NCI-H2107 treated with DMSO at 0.1 percent for 48 hours (cell line): ENCODE data around the gene C3orf70.

Source experiments
- DNase-seq: peaks from one replicate; lab custom pipeline; 2025; ENCODE audit not compliant: unreplicated experiment; lab: John Stamatoyannopoulos, UW

C3orf70 gene, protein sequence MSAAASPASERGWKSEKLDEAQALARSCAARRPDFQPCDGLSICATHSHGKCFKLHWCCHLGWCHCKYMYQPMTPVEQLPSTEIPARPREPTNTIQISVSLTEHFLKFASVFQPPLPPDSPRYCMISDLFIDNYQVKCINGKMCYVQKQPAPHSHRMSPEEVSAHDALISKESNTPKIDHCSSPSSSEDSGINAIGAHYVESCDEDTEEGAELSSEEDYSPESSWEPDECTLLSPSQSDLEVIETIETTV

DNA sequence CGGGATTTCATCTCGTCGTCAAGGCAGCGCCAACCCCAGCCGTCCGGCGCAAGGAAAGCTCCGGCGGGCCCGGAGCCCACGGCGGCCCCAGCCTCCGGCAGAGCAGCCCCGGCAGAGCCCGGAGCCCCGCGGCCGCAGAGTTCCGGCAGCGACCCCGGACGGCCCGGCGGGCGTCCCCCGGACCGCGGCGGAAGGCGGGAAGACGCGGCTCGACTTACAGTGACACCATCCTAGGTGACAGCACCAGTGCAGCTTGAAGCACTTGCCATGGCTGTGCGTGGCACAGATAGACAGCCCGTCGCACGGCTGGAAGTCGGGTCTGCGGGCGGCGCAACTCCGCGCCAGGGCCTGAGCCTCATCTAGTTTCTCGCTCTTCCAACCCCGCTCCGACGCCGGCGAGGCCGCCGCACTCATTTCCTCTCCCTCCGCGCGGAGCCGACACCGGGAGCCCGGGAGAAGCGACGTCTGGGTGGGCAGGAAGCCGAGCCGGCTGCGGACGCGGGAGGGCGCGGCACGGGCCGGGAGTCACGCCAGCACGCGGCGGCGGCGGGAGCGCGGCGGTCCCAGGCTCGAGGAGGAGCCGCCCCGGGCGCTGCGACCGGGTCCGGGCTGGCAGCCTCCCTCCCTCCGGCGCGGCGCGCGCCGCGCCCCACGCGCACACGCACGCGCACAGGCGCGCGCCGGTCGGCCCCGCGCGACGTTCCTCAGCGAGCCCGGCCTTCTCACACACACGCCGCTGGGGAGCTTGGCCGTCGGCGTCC, at the start of gene C3orf70:
TSS of gene C3orf70 (minus strand) at position 651 of the 761 bp plus-strand sequence. CDS start at position 414, 237 bp downstream.
- DNase-seq = no peak

DNA sequence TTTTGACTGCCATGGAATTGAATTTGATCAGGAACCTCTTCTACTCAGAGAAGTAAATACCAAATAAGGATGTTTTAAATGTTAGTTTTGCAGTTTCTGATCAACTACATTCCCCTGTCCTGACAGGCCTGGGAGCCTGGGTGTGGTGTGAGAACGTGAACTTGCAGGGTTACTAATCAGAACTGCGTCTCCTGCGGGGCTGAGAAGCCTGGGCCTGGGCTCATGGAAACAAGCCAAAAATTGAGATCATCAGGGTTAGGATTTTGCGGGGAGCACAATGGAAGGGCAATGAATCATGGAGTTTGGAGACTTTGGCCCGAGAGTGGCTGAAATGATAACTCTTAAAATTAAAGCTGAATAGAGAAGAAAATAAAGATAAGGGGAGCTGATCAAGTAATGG, 47.8 kb upstream of the C3orf70 start:
- no peak for DNase-seq

DNA sequence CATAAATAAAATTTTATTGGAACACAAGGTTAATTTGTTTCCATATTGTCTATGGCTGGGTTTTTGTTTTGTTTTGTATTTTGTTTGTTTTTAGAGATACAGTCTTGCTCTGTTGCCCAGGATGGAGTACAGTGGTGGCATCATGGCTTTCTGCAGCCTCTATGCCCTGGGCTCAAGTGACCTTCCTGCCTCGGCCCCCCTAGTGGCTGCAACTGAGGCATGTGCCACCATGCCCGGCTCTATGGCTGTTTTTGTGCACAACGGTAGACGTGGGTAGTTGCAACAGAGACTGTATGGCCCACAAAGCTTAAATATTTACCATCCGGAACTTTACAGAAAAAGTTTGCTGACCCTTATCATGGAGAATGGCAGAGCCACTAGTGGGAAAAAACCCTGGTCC, 46.8 kb upstream of the C3orf70 start:
- DNase-seq = no peak

DNA sequence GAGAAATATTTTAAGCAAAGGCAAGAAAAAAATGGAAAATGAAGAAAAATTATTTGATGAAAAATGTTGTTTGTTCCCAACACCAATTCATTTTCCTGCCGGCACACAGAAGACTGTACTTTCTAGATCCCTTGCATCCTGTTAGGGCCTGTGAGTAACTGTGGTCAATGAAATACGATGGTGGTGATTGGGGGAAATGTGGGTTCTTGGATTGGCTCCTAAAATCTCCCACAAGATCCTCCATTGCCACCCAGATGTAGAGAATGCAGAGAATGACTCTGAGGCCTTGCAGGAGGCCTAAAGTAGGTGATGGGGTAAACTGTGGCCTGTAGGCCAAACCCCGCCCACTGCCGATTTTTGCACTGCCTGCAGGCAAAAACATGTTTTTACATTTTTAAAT, 46.3 kb upstream of the C3orf70 start:
- DNase-seq = no peak

DNA sequence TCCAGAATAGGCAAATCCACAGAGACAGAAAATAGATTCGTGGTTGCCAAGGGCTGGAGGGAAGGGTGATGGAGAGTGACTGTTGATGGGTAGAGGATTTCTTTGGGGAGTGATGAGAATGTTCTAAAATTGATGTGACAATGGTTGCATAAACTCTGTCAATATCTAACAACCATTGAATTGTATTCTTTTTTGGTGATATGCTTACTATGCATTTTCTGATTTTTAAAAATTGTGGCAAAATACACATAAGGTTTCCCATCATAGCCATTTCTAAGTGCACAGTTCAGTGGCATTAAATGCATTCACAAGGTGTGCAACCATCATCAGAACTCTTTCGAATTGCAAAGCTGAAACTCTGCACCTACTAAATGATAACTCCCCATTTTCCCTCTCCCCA, 44.2 kb upstream of the C3orf70 start:
- DNase-seq = no peak

DNA sequence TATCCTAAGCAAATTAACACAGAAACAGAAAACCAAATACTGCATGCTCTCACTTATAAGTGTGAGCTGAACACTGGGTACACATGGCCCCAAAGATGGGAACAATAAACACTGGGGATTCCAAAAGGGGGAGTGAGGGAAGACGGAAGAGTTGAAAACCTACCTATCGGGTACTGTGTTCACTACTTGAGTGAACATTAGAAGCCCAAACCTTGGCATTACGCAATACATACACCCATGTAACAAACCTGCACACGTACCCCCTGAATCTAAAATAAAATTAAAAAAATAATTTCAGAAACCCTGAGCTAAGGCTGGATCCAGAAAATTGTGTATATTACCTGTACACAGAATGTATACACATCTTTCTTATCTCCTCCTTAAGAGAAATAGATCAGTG, 42.8 kb upstream of the C3orf70 start:
- DNase-seq = no peak

DNA sequence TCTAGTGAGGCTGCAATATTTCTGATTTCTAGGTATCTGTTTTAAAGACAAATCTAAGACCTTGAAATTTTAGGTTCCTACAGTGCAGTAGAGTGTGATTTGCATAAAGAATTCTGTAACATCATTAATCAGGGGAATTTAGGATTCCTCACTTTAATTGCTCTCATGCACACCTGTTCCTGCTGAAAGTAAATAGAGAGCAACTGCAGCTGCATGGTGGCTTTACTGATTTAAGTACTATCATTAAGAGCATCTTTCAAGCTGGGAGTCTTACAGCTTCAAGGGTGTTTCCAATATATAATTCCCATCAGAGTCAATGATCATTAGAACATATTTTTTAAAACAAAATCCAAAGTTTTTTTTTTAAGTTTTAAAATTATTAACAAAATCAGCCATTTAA, 36.0 kb upstream of the C3orf70 start:
- DNase-seq = peak; percentile 46

DNA sequence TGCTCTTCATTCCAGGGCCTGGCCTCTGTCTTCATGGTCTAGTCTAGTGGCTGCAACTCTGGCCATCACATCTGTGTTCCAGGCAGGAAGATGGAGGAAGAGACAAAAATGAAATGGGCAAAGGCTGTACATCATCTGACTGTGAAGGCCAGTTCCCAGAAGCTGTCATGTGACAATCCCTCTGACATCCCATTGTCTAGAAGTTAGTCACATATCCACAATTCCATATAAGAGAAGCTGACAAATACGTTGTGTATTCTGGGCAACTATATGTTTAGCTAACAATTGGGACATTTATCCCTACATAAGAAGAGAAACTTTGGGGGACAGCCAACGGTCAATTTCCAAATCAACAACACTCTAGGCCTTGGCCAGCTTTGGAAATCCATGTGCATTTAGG, 34.5 kb upstream of the C3orf70 start:
- DNase-seq = no peak

DNA sequence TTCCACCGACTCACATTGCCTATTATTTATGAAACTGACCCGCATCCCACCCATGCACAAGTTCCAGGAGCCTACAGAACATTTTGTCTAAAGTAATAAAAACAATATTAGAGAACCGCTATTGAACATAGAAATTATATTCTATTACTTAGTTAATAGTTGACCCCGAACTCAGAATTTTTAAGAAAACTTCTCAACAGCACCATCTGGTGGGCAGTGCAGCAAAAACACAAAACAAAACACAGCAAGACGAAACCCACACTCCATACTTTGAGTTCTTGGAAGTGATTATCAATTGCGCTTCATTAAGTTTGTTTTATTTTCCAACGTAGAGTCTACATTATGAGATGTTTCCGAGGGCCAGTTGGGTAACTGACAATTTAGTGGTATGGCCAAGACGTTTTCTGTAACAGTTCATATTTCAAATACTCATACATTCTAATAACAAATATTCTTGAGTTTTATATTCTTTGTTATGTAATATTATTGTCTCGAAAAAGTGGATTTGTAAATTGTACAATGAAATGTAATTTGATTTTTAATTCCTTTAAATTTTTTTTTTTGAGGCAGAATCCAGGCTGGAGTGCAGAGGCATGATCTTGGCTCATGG, 24.0 kb upstream of the C3orf70 start:
- peak; percentile 63 for DNase-seq

DNA sequence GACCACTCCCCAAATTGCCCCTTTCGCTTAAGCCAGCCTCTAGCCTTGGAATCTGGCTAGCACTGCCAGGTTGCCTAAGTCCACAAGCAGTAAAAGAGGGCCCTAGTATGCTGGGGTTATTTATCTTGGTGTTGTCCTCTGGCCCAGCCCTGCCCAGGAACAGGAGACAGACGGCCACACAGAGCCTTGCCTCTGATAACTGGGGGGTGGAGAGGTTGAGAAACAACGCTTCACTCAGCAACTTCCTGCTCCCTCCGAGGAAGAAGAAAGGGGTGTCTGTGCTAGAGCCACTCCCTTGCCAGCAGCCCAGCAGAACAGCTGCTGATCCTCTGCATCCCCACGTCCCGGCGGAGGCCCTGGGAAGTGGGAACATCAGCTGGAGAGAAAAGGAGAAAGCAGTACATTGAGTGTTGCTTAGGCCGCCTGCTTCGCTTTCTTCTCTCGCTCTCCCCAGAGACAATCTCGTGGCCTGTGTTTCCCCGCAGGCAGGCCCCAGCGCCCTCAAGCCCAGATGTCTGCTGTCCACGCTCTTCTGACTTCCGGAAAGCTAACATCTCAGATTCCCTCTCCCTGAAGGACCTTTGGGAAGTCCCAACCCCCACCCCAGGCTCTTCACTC, 22.6 kb upstream of the C3orf70 start:
- peak; percentile 89 for DNase-seq

DNA sequence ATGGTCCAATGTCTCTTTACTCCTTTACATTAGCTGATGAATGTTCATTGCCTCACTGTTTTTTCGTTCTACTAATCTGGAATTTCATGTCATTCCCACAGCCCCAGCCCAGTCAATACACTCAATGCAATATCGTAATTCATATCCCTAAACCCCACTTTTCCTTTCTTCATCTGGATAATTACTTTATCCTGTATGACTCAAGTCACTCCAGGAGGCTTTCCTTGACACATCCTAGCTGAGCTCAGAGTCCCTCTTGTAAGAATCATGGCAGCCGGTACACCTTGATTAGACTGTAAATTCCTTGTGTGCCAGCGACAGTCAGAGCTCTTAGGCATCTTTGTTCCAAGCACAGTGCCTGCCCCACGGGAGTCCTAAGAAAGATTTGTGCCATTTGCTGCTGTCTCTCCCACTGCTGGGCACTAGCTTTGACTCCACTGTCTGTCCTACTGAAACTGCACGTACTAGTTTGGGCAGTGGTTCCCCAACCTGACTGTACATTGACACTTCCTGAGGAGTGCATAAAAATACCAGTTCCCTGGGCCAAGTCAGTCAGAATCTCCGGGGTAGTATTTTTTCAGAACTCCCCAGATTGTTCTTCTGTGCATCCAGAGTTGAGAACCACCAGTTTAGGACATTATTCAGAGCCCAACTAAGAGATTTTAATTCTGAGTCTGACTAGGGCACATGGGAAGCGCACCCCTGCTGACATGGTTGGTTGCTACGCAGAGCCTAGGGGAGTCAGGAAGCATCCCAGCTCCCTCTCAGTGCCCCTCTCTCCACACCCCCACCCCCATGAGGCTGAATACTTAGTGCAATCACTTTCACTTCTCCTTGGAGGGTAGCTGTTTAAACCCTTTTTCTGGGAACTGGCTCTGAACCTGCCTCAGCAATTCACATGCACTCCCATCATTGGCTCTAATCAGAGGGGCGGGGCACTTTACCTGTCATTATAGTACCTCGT, 19.5 kb upstream of the C3orf70 start:
- no peak for DNase-seq

DNA sequence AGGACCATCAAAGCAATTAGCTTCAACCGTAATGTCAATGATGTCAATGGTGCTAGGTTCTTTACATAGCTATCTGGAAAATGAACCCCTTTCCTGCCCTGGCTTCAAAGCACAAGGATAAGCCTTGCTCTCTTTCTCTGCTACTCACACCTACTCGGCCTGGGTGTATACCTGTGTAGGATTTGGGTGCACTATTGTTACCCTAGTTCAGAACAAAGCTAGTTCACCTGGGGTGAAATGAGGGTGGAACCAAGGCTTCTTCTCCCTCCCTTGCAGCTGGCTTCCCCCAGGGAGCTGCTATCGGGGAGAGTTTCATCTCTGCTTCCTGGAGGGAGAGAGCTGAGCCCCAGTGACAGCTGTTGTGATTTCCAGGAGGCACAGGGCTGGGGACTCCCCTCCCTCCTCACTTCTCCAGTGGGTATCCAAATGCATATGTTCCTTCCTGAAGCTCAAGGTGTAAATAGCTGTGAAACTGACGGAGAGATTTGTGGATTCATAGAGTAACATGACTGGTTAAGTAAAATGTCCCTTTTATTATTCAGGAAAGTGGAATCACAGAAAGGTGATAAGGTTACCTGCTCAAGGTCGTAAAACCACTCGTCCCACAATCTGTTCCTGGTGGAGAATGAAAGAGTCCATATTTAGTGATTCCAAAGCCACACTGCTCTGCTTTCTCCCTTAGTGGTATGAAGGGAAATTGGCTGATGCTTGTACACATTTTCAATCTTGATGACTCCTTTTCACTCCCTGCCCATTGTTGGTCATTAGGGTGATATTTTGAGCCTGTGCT, 11.8 kb upstream of the C3orf70 start:
- peak; percentile 47 for DNase-seq

DNA sequence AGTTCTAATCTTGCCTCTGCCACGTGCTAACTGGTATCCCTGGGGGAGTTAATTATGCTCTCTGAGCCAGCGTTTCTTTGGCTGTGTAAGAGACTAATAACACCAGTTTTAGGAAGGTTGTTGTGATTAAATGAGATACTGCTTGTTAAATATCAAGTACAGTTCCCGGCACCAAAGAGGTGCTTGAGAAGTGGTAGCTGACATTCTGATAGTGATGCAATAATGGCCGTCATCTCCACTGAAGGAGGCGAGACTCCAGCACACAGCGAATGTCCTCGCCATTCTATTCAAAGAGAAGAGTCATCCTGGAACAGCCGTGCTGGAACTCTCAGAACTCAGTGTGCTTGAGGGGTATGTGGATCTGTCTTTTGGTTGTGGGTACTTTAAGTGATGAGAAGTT, 9.8 kb upstream of the C3orf70 start:
- no peak for DNase-seq

DNA sequence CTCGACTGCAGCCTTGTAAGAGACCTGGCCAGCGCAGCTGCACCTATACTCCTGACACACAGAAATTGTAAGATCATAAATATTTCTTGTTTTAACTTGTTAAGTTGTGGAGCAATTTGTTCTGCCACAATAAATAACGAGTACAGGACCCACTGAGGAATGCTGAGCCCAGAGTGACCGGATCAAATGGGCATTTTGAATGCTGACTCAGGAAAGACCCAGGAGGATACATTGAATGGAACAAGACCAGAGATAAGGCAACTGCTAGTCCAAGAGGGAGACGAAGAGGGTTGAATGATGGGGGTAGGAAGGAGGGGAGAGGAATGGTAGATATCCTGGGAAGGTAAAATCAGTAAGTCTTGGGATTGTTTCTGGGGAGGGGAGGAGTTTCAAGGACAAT, 8.9 kb upstream of the C3orf70 start:
- DNase-seq = no peak

DNA sequence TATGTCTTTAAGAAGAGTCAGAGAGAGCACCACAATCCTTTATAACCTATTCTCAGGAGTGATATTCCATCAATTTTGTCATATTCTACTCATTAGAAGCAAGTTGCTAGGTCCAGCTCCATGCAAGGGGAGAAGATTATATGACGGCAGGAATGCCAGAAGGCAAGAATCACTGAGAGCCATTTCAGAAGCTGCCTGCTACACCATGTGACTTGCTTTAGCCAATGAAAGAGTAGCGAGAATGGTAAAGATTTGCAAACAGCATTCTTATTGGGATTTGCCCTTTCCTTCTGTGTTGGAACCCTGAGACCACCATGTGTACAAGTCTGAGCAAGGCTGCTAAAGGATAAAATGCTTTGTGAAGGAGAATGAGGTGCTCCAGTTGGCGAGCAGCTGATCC, 4.5 kb upstream of the C3orf70 start:
- no peak for DNase-seq

DNA sequence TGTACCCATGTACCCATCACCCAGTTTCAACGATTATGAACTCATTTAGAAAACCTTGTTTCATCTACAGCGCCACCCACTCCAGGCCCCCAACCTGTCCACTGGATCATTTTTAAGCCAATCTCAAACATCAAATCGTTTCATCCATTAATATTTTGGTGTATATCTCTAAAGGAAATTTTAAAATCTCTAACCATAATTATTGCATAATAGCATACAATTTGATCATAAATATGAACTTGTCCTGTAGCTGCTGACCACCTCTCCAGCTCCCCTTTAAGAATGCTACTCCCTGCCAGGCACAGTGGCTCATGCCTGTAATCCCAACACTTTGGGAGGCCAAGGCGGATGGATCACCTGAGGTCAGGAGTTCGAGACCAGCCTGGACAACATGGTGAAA, 2.8 kb upstream of the C3orf70 start:
- DNase-seq = no peak

DNA sequence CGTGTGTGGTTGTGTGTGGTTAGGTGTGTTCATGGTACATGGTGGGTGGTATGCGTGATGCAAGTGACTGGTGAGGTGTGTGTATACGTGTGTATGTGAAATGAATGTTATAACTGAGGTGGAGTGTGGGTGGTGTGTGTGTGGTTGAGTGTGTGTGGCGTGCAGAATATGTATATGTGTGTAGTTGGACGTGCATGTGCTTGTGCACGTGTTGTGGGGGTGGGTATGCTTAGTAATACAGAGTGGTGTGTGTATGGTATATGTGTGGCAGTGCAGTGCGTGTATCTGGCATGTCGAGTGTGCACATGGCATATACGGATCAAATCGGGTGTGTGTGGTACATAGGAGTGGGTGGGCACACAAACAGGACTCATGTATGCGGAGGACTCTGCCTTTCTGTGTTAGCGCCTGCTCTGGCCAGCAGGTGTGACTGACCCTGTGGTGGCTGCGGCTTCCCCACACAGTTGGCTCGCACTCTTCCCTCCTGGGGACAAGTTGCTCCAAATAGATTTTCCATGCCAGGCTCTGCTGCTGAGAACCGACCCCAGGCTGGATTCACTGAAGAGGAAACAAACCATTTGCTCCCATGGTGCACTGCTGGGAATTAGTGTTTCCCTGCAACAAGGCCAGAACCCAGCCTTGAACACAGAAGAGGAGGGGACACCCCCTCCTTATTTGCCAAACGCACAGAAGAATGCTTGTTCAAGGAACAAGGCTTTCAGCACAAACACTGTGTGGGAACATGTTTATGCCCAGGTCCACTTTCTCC, 1.2 kb upstream of the C3orf70 start:
- DNase-seq = no peak

DNA sequence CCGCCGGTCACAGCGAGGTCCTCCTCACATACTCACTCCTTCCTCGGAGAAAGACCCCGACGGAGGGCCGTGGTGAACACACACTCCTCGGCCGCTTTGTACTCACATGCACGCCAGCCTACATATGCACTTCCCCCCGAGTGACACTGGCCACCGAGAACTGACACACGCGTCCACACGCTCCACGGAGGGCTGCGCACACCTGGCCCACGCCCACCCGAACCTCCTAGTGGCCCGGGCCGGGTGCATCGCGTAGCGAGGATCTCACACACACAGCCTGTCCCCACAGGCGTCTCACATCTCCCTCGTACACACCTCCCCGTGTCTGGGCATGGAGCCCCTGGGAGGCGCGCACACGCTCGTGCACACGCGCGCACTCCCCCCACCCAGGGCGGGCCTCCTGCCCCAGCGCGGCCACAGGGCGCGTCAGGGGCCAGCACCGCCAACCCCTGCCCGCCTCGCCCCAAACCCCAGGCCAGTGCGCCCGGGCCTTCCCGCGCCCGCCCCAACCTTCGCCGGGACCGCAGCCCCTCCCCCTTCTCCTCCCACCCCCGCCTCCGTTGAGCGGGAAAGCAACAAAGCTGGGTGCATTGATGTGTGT, 411 bp upstream of the C3orf70 start:
- no peak for DNase-seq

DNA sequence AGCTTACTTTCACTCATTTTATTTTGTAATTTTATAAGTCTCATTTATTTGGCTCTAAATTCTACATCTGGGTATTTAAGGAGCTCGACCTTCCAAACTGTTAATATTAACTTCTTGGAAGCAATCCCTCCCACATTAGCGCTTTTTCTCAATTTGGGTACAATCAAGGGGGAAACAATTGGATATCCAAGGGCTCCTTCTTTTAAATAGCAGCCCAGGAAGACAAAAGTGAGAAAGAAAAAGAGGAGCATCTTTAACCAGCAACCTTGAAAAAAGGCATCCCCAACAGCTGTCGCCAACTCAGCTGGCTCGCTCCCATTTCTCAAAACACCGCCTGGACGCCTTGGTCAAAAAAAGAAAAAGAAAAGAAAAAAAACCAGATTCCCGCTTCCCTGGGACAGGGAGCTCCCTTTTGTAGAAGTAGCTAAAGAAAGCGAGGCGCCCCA, 873 bp downstream of the C3orf70 start:
- no peak for DNase-seq
